Thoracic aorta (tissue), 2 donors: Measurements from ENCODE around the gene MPV17L2. TPM values are rescaled to one million over a fixed set of nuclear protein-coding genes. Genes with fewer than 3 reads are reported as not detected.
A peak's percentile ranks its signal among the peaks of the same experiment; 100 is the strongest.

Experiments used
- ATAC-seq: fragments of 150-250 bp; one replicate; pipeline ENCODE4 v1.8.0; 2017; ENCODE audit warnings: low read depth; ENCODE audit not compliant: insufficient number of reproducible peaks, low FRiP score
- DNase-seq: peaks from one replicate; pipeline ENCODE4 v3.0.0-alpha.2; 2020; ENCODE audit warnings: low spot score
- H3K27ac ChIP-seq, 2 donors: fragments of 200-600 bp; sonication (generic); 1 replicate in 1 of 2; 2 replicates in 1 of 2; pipeline ENCODE4 v1.5.1; 2016; ENCODE audit warnings: mild to moderate bottlenecking in 2 of 2, moderate library complexity in 2 of 2
- H3K27me3 ChIP-seq: fragments of 200-600 bp; sonication (generic); replicated peaks from 2 replicates; pipeline ENCODE4 v1.6.0; 2016; ENCODE audit warnings: mild to moderate bottlenecking; ENCODE audit not compliant: insufficient read depth
- H3K36me3 ChIP-seq: fragments of 200-600 bp; sonication (generic); one replicate; pipeline ENCODE4 v1.5.1; 2016
- H3K4me1 ChIP-seq, 2 donors: fragments of 200-600 bp; sonication (generic); 1 replicate in 1 of 2; 2 replicates in 1 of 2; pipeline versions ENCODE4 v1.5.1 to v1.6.0; 2016; ENCODE audit warnings: low read depth in 2 of 2, mild to moderate bottlenecking in 1 of 2; ENCODE audit not compliant: control insufficient read depth in 1 of 2
- H3K4me3 ChIP-seq: fragments of 200-600 bp; sonication (generic); 2 replicates; pipeline ENCODE4 v1.5.1; 2016; ENCODE audit warnings: mild to moderate bottlenecking
- H3K9me3 ChIP-seq: fragments of 200-600 bp; sonication (generic); 2 replicates; pipeline ENCODE4 v1.5.1; 2016
- total RNA-seq, 2 donors: library from RNA; depleted of rRNA; stranded (reverse); fragments of >200 nt; gene quantifications; one replicate each; pipeline versions ENCODE4 v1.1.0 to v1.2.3, GENCODE V29; 2016
- TF ChIP-seq, protein P1 (sequence below): fragments of 200-600 bp; sonication (generic); IDR thresholded peaks from one replicate; pipeline ENCODE4 v1.5.1; 2019; ENCODE audit warnings: antibody characterized with exemption

Gene MPV17L2
- 10 to 100 TPM; 10.6 to 16.1 TPM for total RNA-seq

DNA sequence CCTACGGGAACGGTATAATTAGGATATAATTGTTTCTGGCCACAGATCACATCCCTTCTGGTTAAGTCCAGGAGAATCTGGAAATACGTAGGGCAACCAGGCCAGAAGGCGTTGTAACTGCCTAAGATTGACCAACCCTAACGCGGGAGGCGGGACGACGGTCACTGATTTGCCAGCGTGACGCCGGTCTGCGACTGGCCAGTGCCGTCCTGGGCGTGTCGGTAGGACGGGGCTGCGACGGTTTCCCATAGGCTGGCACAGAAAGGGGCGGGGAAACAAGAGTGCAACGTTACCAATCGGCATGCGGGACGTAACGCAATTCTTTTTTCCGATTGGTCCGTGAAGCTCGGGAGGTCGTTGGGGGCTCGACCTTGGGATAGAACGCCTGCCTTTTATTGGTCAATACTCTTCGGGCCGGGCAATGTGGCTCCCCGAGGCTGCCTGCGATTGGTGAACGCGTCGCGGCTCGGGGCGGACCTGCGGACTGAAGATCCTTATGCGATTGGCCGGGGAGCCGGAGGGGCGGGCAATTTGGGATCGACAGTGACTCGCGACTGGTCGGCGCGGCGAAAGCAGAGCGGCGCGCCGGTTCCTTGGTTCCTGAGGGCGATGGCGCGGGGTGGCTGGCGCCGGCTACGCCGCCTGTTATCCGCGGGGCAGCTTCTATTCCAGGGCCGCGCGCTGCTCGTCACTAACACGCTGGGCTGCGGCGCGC lies at the start of gene MPV17L2:
MPV17L2 (plus strand) TSS at position 546 of the 715 bp plus-strand sequence; CDS start at position 610, 64 bp downstream.
- Histone ChIP-seq H3K36me3 (no peaks in the 10 kb centered on the region), H3K27ac (peak within 1 kb of the TSS; percentile 92 to 95), H3K27me3 (no peaks in the 10 kb centered on the region), H3K9me3 (no peaks in the 10 kb centered on the region), H3K4me3 (peak within 1 kb of the TSS; percentile 93), H3K4me1 (peaks cover 8 to 13% of the 10 kb centered on the region in 2 donors)
- ATAC-seq (peak; percentile 97), DNase-seq (peak; percentile 99)
- TF ChIP-seq, protein P1, sequence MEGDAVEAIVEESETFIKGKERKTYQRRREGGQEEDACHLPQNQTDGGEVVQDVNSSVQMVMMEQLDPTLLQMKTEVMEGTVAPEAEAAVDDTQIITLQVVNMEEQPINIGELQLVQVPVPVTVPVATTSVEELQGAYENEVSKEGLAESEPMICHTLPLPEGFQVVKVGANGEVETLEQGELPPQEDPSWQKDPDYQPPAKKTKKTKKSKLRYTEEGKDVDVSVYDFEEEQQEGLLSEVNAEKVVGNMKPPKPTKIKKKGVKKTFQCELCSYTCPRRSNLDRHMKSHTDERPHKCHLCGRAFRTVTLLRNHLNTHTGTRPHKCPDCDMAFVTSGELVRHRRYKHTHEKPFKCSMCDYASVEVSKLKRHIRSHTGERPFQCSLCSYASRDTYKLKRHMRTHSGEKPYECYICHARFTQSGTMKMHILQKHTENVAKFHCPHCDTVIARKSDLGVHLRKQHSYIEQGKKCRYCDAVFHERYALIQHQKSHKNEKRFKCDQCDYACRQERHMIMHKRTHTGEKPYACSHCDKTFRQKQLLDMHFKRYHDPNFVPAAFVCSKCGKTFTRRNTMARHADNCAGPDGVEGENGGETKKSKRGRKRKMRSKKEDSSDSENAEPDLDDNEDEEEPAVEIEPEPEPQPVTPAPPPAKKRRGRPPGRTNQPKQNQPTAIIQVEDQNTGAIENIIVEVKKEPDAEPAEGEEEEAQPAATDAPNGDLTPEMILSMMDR = no peak

DNA sequence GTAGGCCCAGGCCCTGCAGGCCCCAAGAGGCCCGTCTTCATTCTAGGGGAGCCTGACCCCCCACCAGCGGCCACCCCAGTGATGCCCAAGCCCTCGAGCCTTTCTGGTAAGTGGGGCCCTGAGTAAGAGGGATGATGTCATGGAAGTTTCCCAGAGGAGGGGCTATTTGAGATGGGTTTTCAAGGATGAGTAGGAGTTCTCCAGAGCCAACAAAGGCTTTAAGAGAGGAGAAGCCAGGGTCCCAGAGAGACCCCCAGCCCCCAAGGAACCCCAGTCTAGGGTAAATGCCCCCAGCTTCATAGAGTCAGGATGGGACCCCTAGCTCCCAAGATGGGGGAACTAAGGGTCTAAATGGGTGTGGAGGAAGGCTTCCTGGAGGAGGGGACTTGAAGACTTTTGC lies 49.1 kb upstream of the MPV17L2 start:
- ATAC-seq (no peak), DNase-seq (no peak)
- H3K9me3 ChIP-seq = no peaks in the 10 kb centered on the region
- H3K27me3 ChIP-seq = no peaks in the 10 kb centered on the region
- peaks cover 58% of the 10 kb centered on the region for H3K36me3 ChIP-seq
- TF ChIP-seq, protein P1 = no peak
- H3K4me3 ChIP-seq = no peak overlapping the region
- H3K4me1 ChIP-seq = no peaks in the 10 kb centered on the region
- H3K27ac ChIP-seq = no peak overlapping the region

GRCh38 chr19:18144361-18144760 lies 48.7 kb upstream of the MPV17L2 start:
- Histone ChIP-seq H3K4me1 (no peaks in the 10 kb centered on the region), H3K27me3 (no peaks in the 10 kb centered on the region), H3K9me3 (no peaks in the 10 kb centered on the region), H3K36me3 (peaks cover 55% of the 10 kb centered on the region), H3K4me3 (no peak overlapping the region), H3K27ac (no peak overlapping the region)
- TF ChIP-seq, protein P1 = no peak
- DNase-seq (no peak), ATAC-seq (no peak)

DNA sequence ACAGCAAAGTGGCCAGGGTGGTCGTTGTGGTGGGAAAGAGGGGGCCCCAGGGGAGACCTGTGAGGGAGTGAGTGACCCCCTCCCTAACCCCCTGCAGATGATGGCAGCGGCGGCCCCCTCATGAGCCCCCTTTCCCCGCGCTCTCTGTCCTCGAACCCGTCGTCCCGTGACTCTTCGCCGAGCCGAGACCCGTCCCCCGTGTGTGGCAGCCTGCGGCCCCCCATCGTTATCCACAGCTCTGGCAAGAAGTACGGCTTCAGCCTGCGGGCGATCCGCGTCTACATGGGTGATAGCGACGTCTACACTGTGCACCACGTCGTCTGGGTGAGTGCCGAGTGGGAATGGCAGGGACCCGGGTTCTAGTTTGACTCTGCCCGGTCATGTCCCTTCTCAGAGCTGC lies 48.1 kb upstream of the MPV17L2 start:
- Histone ChIP-seq H3K9me3 (no peaks in the 10 kb centered on the region), H3K36me3 (peaks cover 55% of the 10 kb centered on the region), H3K27ac (no peak overlapping the region), H3K27me3 (no peaks in the 10 kb centered on the region), H3K4me3 (no peak overlapping the region), H3K4me1 (no peaks in the 10 kb centered on the region)
- TF ChIP-seq, protein P1 = no peak
- no peak for ATAC-seq
- DNase-seq = no peak

- DNase-seq (no peak), ATAC-seq (no peak)
- Histone ChIP-seq H3K27me3 (no peaks in the 10 kb centered on the region), H3K4me3 (no peak overlapping the region), H3K4me1 (no peaks in the 10 kb centered on the region), H3K9me3 (no peaks in the 10 kb centered on the region), H3K36me3 (peaks cover 53% of the 10 kb centered on the region), H3K27ac (no peak overlapping the region)
- TF ChIP-seq, protein P1 = no peak
Observed at GRCh38 chr19:18145391-18145999, 47.5 kb upstream of the MPV17L2 start.
